ENCODE data around the gene EYS.
"Not testable (repeated sequence)": the region's sequence is repeated elsewhere in the genome, so short reads cannot be mapped to it uniquely, and the experiment has no call there.

Gene EYS

DNA sequence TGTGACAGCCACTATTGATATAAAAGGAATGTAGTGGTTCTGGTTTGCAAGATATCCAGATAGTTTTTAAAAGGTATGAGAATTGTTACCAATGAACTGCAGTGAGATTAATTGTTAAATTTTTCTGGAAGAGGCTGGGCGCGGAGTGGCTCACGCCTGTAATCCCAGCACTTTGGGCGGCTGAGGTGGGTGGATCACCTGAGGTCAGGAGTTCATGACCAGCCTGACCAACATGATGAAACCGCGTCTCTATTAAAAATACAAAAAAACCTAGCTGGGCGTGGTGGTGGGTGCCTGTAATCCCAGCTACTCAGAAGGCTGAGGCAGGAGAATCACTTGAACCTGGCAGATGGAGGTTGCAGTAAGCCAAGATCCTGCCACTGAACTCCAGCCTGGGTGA lies 1906.6 kb downstream of the EYS start:
- DNase-seq = not testable (repeated sequence)

DNA sequence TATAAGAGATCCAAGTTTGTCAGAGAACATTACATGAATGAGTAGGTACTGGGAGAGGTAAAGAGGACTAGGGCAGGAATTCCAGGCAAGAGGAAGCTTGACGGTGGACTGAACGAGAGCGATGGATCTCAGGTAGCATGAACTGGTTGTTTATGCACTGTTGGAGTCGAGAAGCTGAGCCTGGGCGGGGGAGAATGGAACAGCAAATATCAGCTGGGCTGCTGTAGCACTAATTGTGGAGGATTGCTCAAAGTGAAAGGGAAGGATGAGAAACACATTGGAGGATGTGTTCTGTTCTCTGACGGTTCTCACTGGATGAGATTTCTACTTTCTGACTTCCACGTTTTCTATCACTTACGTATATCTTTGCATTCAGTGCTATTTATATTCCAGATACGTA lies 1907.2 kb downstream of the EYS start:
- no peak for DNase-seq

- DNase-seq = no peak
These were observed 1907.7 kb downstream of the EYS start for GRCh38 chr6:63799313-63799712.

GRCh38 chr6:63798378-63798777 lies 1908.6 kb downstream of the EYS start:
- no peak for DNase-seq

GRCh38 chr6:63797721-63798120 lies 1909.3 kb downstream of the EYS start:
- no peak for DNase-seq

- DNase-seq = no peak
These were observed 1911.2 kb downstream of the EYS start for GRCh38 chr6:63795826-63796225.

DNA sequence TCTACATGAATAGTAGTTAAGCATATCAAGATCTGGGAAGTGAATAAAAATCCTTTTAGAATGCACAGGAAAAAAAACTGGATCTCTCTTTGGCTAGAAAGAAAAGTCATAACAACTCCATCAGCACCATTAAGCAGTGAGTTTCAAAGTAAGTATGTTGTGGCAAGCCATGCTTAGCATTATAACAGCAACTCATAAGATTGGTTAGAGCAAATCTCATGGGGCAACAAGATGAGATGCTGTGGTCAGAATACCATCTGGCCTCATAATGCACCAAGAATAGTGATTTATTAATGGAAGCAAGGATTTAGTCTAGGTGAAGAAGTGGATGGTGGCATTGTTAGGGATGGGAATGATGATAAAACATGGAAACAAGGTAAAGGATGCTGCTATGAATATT lies 1912.0 kb downstream of the EYS start:
- no peak for DNase-seq

GRCh38 chr6:63793465-63794137 lies 1913.4 kb downstream of the EYS start:
- no peak for DNase-seq

GRCh38 chr6:63792736-63793464 lies 1914.1 kb downstream of the EYS start:
- no peak for DNase-seq

- no peak for DNase-seq
These were observed 1916.7 kb downstream of the EYS start for GRCh38 chr6:63790334-63790733.

DNA sequence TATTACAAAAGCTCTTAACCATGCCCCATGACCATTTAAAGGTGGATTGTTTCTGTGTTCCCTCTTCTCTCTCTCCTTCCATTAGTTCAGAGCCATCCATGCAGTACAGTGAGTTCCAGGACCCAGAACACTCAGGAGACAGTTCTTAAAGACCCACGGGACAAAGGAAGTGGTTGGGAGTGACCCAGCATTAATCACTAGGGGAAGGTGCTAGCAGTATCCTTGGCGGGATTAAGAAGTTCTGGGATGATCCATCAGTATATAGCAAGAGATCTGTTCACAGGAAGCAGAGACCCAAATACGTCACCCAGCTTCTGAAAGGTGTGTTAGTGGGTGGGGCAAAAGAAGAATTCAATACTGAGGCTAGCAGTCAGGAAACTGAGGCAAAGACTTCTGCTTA lies 1917.3 kb downstream of the EYS start:
- DNase-seq = no peak

GRCh38 chr6:63788569-63788968 lies 1918.5 kb downstream of the EYS start:
- no peak for DNase-seq

DNA sequence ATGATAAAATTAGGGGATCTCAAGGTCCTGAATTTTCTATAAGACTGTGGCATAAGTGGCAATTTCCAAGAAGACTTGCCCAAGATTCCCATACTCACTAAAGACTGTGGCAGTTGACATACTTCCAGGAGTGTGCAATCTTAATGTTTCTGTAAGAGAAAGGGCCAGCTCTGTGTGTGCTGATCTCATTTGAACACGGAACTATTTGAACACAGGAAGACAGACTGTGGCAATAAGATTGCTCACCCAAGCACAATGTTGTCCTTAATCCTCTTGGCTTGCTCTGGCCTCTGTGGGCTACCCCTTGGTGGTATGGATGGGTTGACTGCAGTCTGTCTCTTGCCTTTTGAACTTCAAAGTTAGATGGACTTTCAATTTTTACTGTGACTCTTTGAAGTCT lies 1920.0 kb downstream of the EYS start:
- DNase-seq = no peak

DNA sequence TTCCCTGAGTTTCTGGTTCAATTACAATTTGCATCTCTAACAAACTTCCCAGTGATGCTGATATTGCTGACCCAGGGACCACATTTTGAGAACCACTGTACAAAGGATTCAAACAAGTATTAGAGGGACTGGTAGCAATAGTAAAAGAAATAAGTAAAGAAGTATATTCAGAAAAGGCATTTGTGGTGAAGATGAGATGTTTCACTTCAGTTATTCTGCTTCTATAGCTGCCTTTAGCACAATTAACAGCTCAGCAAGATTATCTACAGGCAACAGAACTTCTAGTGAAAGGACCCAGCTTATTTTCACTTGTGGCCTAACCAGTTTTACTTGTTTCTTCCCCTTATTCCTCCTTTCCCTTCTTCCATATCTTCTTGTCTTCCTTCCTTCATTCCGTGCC lies 1922.0 kb downstream of the EYS start:
- no peak for DNase-seq

- no peak for DNase-seq
These were observed 1923.9 kb downstream of the EYS start for GRCh38 chr6:63783096-63783495.

DNA sequence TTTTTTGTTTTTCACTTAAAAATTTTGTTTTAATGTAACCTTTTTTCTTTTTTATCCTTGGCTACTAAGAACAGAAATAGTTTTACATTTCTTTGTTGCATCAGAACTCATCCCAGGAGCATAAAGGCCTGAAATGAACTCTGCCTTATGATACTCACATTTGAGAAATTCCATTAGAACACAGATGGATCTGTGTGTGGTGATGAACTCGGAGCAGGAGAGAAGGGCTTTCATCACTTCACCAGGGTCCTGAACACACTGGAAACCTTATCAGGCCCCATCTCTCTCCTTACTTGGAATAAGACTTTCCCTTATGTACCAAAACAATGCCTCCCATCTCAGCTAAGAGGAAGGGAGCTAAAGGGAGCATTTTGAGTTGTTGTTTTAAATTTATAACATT lies 1932.1 kb downstream of the EYS start:
- DNase-seq = no peak

DNA sequence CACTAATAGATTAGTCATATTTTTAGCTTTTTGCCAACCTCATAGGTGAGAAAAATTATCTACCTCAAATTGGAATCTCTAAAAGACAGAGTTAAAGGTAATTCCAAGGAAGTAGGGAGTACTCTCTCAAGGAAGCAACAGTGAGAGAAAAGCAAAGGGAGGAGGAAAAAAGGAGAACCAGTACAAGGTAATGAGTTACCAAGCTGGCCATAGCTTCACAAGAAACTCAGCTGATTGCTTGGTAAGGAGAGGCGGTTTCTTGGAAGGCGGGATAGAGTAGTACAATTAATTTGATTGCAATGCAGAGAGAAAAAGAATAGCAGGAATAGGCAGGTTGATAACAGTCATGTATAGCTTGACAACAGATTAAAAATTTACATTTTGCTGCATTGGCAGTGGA lies 1933.8 kb downstream of the EYS start:
- no peak for DNase-seq

GRCh38 chr6:63765828-63766227 lies 1941.2 kb downstream of the EYS start:
- no peak for DNase-seq

- peak; percentile 77 for DNase-seq
These were observed 1942.6 kb downstream of the EYS start for GRCh38 chr6:63764318-63764916.

GRCh38 chr6:63760199-63760598 lies 1946.8 kb downstream of the EYS start:
- DNase-seq = no peak

GRCh38 chr6:63759605-63760105 lies 1947.4 kb downstream of the EYS start:
- DNase-seq = no peak

- DNase-seq = no peak
These were observed 1949.2 kb downstream of the EYS start for GRCh38 chr6:63757826-63758225.

DNA sequence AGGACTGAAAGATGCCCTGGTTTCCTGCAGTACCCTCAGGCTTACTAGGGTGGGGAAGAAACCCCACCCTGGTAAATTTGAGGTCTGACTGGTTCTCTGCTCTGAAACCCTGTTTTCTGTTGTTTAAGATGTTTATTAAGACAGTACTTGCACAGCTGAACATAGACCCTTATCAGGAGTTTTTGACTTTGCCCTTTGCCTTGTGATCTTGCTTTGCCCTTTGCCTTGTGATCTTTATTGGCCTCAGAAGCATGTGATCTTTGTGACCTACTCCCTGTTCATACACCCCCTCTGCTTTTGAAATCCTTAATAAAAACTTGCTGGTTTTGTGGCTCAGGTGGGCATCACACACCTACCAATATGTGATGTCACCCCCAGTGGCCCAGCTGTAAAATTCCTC lies 1949.8 kb downstream of the EYS start:
- not testable (repeated sequence) for DNase-seq

DNA sequence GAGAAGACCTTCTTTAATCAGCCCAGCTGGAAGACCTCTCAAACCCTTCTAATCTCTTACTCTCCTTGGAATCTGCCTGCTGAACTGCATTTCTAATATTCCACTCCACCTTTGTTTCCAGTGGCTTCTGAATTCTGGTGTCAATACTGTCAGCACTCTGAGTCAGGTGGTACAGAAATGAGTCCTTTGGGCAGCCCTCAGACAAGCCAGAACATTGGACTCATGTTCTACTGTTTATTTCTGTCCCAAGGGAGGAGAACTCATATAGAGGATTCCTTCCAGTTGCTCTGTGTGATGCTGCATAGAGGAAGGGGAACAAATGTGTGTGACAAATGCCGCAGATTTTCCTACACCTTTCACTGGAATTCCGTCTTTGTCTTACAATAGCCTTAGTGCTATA lies 1956.6 kb downstream of the EYS start:
- no peak for DNase-seq

All from hematopoietic multipotent progenitor cell treated with erythropoietin and hydrocortisone succinate and interleukin-3 and kit ligand, for 4 days (in vitro differentiated cells).